Activated CD4-positive, alpha-beta T cell treated with anti-CD3 and anti-CD28 coated beads, Interleukin-2, amount 10 ng/mL, durations not matched to agents 24 days and 14 days (primary cell): ENCODE data around the gene HTR1D. TPM values are rescaled to one million over a fixed set of nuclear protein-coding genes. Genes with fewer than 3 reads are reported as not detected.
"Not testable (repeated sequence)": the region's sequence is repeated elsewhere in the genome, so short reads cannot be mapped to it uniquely, and the experiment has no call there.

ENCODE experiments used
- DNase-seq: peaks from one replicate; pipeline ENCODE4 v3.0.0; 2022
- H3K27ac Mint-ChIP-seq: one replicate; pipeline ENCODE4 v1.8.0; 2022; ENCODE audit warnings: mild to moderate bottlenecking, mixed read lengths
- H3K27me3 Mint-ChIP-seq: one replicate; pipeline ENCODE4 v1.8.0; 2022; ENCODE audit warnings: mixed read lengths
- H3K36me3 Mint-ChIP-seq: one replicate; pipeline ENCODE4 v1.8.0; 2022; ENCODE audit warnings: low read depth, mild to moderate bottlenecking, mixed read lengths
- H3K4me1 Mint-ChIP-seq: one replicate; pipeline ENCODE4 v1.8.0; 2021; ENCODE audit warnings: mixed read lengths
- H3K4me3 Mint-ChIP-seq: one replicate; pipeline ENCODE4 v1.8.0; 2022; ENCODE audit warnings: mild to moderate bottlenecking, moderate library complexity, mixed read lengths
- H3K9me3 Mint-ChIP-seq: one replicate; pipeline ENCODE4 v1.8.0; 2021; ENCODE audit warnings: mixed read lengths
- intact Hi-C: fragments of 100-400 bp; cut with micrococcal nuclease; formaldehyde crosslinking; loops from one replicate; pipeline ENCODE4 v1.15.1; 2023
- total RNA-seq: library from RNA; stranded (reverse); gene quantifications from 2 replicates; pipeline ENCODE4 v1.2.3, GENCODE V29; 2022

Gene HTR1D, protein sequence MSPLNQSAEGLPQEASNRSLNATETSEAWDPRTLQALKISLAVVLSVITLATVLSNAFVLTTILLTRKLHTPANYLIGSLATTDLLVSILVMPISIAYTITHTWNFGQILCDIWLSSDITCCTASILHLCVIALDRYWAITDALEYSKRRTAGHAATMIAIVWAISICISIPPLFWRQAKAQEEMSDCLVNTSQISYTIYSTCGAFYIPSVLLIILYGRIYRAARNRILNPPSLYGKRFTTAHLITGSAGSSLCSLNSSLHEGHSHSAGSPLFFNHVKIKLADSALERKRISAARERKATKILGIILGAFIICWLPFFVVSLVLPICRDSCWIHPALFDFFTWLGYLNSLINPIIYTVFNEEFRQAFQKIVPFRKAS
- not detected in 2 replicates for total RNA-seq

DNA sequence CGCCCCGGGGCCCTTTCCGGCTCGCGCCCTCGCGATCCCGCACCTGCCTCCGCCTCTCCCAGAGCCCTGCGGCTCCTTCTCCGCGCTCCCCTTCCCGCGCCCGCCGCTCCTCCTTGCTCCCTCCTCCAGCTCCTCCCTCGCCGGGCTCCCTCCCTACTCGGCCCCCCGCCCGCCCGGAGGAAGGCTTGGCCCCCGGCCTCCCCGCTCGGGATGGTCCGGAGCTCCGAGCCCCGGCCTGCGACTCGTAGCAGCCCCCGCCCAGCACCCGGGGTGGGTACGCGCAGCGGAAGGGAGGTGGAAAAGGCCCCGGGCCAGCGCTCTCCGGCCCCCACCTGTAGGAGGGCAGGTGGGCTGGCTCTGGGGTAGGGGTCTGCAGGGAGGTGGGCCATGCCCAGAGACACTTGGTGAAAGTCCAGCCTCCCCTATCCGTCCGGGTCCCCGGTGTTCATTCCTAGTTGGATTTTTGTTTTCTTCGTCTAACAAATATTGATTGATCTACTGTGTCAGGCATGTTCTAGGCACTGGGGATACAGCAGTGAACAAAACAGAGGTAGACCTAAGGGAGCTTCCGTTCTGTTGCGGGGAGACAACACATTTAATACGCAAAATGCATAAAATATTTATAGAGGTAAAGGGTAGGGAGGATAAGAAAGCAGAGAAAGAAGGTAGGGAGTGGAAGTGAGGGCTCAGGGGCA is at the start of gene HTR1D:
HTR1D (minus strand) TSS at position 82 of the 695 bp plus-strand sequence. CDS start 23,283 bp downstream, outside the sequence.
- intact Hi-C loops: loop anchor here (5.0 to 10.0 kb wide), 2 partner anchors 57 to 185 kb away; no protein-coding TSS in a partner anchor
- H3K27me3 Mint-ChIP-seq: peaks cover 71% of the 10 kb centered on the region

DNA sequence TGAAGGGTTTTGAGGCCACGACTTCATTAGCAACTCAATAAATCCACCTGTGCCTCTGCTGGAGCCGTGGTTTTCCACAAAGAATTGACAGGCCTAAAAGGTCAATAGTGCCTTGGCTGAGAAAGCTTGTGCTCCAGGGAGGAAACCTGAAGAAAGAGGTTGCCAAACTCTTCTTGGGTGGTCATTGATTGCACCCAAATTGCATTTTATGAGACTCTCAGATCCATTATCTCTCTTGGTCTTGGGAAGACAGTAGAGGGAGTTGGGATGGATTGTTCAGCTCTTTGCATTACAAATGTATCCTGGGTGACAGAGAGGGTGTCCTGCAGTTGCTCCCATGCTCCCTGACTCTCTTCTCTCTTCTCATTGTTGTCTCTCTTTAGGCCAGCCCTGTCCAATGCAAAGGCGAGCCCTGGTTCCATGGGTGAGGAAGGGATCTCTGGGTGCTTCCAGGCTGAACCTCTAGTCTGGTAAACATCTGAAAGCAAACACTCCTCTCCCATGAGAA is 46.1 kb upstream of the HTR1D start:
- Mint-ChIP-seq H3K27me3 (peaks cover 4% of the 10 kb centered on the region), H3K9me3 (no peaks in the 10 kb centered on the region), H3K4me1 (no peaks in the 10 kb centered on the region), H3K36me3 (no peaks in the 10 kb centered on the region), H3K4me3 (no peak overlapping the region), H3K27ac (no peak overlapping the region)
- DNase-seq: no peak
- intact Hi-C loops: no loop called here

More for the DNA sequence above, at the start of gene HTR1D:
- Mint-ChIP-seq H3K36me3 (no peaks in the 10 kb centered on the region), H3K27ac (no peak within 1 kb of the TSS), H3K4me1 (peaks cover 4% of the 10 kb centered on the region), H3K4me3 (peak within 1 kb of the TSS; percentile 27), H3K9me3 (no peaks in the 10 kb centered on the region)
- no peak for DNase-seq

DNA sequence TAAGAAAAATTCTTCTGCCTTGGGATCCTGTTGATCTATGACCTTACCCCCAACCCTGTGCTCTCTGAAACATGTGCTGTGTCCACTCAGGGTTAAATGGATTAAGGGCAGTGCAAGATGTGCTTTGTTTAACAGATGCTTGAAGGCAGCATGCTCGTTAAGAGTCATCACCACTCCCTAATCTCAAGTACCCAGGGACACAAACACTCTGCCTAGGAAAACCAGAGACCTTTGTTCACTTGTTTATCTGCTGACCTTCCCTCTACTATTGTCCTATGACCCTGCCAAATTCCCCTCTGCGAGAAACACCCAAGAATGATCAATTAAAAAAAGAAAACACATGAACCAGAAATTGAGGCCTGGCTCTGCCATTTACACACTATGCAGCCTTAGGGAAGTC is 40.8 kb upstream of the HTR1D start:
- intact Hi-C loops: not testable (repeated sequence)

DNA sequence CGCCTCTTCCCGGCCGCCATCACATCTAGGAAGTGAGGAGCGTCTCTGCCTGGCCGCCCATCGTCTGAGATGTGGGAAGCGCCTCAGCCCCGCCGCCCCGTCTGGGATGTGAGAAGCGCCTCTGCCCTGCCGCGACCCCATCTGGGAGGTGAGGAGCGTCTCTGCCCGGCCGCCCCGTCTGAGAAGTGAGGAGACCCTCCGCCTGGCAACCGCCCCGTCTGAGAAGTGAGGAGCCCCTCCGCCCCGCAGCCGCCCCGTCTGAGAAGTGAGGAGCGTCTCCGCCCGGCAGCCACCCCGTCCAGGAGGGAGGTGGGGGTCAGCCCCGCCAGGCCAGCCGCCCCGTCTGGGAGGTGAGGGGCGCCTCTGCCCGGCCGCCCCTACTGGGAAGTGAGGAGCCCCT is 40.1 kb upstream of the HTR1D start:
- H3K36me3 Mint-ChIP-seq, DNase-seq, H3K4me3 Mint-ChIP-seq, H3K27me3 Mint-ChIP-seq, H3K4me1 Mint-ChIP-seq, H3K27ac Mint-ChIP-seq, H3K9me3 Mint-ChIP-seq, intact Hi-C loops: not testable (repeated sequence)

More for the DNA sequence above, 40.8 kb upstream of the HTR1D start:
- not testable (repeated sequence) for H3K27me3 Mint-ChIP-seq, H3K36me3 Mint-ChIP-seq, H3K27ac Mint-ChIP-seq, H3K9me3 Mint-ChIP-seq, DNase-seq, H3K4me1 Mint-ChIP-seq, H3K4me3 Mint-ChIP-seq

DNA sequence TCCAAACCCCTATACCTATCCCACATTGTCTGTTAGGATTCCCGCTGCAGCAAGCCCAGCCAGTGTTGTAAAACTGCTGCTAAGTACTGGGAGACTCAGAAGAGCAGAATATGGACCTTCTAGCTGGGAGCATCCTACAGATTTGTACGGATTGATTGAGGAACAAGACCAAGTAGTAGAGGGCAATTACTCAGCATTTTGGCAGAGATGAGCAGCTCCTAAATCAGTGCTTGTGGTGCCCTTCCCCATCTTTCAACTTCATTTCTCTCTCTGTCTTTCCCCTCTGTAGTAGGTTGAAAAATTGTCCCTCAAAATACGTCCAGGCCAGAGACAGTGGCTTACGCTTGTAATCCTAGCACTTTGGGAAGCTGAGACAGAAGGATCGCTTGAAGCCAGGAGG is 37.3 kb upstream of the HTR1D start:
- no peaks in the 10 kb centered on the region for H3K4me1 Mint-ChIP-seq
- H3K27ac Mint-ChIP-seq: no peak overlapping the region
- peaks cover 7% of the 10 kb centered on the region for H3K27me3 Mint-ChIP-seq
- no peaks in the 10 kb centered on the region for H3K9me3 Mint-ChIP-seq
- DNase-seq: no peak
- no peaks in the 10 kb centered on the region for H3K36me3 Mint-ChIP-seq
- H3K4me3 Mint-ChIP-seq: no peak overlapping the region
- intact Hi-C loops: no loop called here

DNA sequence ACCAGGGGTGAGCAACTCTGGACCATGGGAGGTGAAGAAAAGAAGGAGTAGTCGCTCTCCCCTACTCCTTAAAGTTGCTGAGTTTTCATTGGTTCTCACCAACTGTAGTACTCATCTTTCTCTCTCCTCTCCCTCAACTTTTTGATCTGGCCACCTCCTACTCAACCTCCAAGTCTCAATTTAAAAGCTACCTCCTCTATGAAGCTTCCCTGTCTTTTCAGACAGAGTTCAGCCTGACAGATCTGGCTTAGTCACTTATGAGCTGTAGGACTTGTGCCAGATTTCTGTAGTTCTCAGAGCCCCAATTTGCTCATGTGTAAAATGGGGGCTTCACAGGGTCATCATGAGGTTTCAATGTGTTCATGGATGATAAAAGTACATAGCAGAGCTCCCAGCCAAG is 34.5 kb upstream of the HTR1D start:
- Mint-ChIP-seq H3K9me3 (no peaks in the 10 kb centered on the region), H3K27me3 (peaks cover 8% of the 10 kb centered on the region)
- intact Hi-C loops: no loop called here

DNA sequence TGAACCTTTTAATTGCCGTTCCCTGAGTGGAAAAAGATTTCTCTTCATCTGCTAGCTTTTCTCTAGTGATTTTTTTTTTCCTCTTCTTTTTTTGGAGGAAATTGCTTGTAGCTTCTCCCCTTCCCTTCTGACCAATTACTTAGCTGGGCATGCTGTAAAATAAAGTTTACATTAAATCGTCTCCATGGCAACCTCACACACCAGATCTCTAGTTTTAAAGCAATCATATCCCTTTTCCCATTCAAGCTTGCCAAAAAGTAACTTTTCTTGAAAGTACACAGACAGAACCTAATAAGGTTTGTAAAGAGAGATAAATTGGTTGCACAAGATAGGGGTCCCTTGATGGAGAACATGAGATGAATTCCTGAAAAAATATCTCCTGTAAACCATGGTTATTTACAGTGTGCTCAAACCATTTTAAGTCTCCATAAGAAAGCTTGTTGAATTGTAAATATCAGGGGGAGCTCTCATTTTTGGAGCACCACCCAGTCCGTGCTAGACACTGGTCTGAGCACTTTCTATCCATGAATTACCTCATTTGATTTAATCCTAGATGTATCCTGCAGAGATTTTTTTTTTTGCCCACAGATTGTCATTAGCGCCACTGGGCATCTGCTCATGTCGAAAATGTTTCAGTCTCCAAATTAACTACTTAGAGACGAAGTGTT is 32.6 kb upstream of the HTR1D start:
- H3K27me3 Mint-ChIP-seq: peaks cover 8% of the 10 kb centered on the region
- no peak overlapping the region for H3K4me3 Mint-ChIP-seq
- H3K27ac Mint-ChIP-seq: no peak overlapping the region
- no peaks in the 10 kb centered on the region for H3K4me1 Mint-ChIP-seq
- intact Hi-C loops: no loop called here
- H3K9me3 Mint-ChIP-seq: no peaks in the 10 kb centered on the region
- H3K36me3 Mint-ChIP-seq: no peaks in the 10 kb centered on the region
- no peak for DNase-seq

More for the DNA sequence above, 34.5 kb upstream of the HTR1D start:
- Mint-ChIP-seq H3K4me3 (no peak overlapping the region), H3K36me3 (no peaks in the 10 kb centered on the region), H3K27ac (no peak overlapping the region), H3K4me1 (no peaks in the 10 kb centered on the region)
- DNase-seq: no peak

DNA sequence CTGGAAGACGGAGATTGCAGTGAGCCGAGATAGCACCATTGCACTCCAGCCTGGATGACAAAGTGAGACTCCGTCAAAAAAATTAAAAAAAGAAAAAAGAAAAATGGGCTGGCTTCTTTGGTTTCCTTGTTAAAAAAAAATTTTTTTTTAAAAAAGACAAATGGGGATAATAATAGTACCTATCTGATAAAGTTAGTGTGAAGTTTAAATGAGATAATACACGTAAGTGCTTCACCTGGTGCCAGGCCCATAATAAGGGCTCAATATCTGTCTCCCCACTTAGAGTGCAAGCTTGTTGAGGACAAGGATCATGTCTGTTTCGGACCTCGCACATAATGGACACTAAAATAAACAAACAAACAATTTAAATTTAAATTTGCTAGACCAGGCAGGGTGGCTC is 30.0 kb upstream of the HTR1D start:
- no peak for DNase-seq
- Mint-ChIP-seq H3K4me1 (no peaks in the 10 kb centered on the region), H3K9me3 (no peaks in the 10 kb centered on the region), H3K27me3 (peaks cover 8% of the 10 kb centered on the region), H3K4me3 (no peak overlapping the region), H3K27ac (no peak overlapping the region), H3K36me3 (no peaks in the 10 kb centered on the region)
- intact Hi-C loops: no loop called here

DNA sequence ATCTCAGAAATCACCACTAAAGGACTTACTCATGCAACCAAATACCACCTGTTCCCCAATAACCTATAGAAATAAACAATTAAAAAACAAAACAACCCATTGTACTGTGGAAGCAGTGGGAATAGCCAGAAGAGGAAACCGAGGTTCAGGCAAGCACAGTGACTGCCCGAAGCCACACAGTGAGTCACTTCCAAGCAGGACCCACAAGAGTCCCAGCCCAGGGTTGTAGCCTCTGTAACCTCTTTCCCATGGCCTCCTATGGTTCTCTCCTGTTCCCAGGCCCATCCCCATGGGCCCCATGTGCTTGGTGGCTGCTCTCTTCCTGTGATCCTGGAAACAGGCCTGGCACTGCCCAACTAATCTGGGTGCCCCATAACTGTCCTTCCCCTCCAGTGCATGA is 29.0 kb upstream of the HTR1D start:
- H3K27me3 Mint-ChIP-seq: peaks cover 8% of the 10 kb centered on the region
- no peaks in the 10 kb centered on the region for H3K4me1 Mint-ChIP-seq
- no peaks in the 10 kb centered on the region for H3K36me3 Mint-ChIP-seq
- intact Hi-C loops: no loop called here
- no peak overlapping the region for H3K27ac Mint-ChIP-seq
- no peak for DNase-seq
- no peaks in the 10 kb centered on the region for H3K9me3 Mint-ChIP-seq
- H3K4me3 Mint-ChIP-seq: no peak overlapping the region

DNA sequence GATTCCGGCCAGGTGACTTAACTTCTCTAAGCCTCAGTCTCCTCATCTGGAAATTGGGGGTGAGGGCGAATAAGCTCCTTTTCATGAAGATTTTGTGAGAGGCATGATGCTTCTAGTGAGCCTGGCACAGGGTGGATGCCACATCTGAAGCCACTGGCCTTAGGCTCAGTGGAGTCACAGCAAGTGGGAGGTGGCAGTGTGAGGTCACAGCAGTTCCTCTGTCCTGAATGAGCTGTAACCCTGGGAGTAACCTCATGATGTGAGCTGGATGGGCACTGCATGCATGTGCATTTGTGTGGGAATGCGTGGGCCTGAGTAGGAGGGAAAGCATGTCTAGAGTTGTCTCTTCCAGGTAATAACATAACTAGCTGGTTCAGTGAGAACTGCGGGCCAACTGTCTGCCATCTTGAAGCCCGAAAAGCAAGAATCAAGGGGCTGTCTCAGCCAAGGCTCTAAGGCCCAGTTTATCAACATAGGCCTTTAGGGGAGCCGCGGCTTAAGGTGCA is 27.0 kb upstream of the HTR1D start:
- DNase-seq: no peak
- H3K4me1 Mint-ChIP-seq: no peaks in the 10 kb centered on the region
- H3K27ac Mint-ChIP-seq: no peak overlapping the region
- no peak overlapping the region for H3K4me3 Mint-ChIP-seq
- no peaks in the 10 kb centered on the region for H3K36me3 Mint-ChIP-seq
- no peaks in the 10 kb centered on the region for H3K27me3 Mint-ChIP-seq
- H3K9me3 Mint-ChIP-seq: no peaks in the 10 kb centered on the region
- intact Hi-C loops: no loop called here

DNA sequence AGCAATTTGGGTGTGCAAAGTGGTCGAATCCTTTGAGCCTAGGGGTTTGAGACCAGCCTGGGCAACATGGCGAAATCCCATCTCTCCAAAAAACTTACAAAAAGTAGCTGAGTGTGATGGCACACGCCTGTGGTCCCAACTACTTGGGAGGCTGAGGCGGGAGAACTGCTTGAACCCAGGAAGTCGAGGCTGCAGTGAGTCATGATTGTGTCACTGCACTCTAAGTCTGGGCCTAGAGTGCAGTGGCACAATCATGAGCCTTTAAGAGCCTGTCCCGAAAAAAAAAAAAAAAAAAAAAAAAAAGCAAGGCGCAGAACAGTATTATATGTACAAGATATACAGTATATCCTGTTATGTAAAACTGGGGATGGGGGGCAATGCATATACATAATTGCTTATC is 25.1 kb upstream of the HTR1D start:
- no peak for DNase-seq
- H3K4me3 Mint-ChIP-seq: no peak overlapping the region
- intact Hi-C loops: no loop called here
- H3K36me3 Mint-ChIP-seq: no peaks in the 10 kb centered on the region
- H3K4me1 Mint-ChIP-seq: no peaks in the 10 kb centered on the region
- H3K9me3 Mint-ChIP-seq: no peaks in the 10 kb centered on the region
- H3K27ac Mint-ChIP-seq: no peak overlapping the region
- H3K27me3 Mint-ChIP-seq: peaks cover 3% of the 10 kb centered on the region

DNA sequence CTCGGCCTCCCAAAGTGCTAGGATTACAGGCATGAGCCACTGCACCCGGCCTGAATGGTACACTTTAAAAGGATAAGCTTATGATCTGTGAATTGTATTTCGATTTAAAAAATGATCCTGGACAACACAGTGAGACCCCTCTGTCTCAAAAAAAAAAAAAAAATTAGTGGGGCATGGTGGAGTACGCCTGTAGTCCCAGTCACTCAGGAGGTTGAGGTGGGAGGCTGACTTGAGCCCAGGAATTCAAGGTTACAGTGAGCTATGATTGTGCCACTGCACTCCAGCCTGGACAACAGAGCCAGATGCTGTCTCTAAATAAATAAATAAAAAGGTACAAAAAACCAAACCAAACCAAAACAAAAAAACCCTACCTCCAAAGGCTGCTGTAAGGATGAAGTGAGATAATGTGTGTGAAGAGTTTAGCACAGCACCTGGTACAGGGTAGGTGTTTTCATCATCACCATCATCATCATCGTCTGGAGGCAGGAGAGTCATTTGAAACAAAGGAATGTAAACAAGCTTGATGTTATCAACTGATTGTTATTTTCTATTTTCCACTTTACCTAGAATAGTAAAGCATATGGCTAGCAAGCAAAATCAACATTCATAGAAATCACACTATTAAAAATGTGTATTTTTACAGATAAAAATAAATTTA is 22.5 kb upstream of the HTR1D start:
- no peak for DNase-seq
- no peaks in the 10 kb centered on the region for H3K9me3 Mint-ChIP-seq
- no peaks in the 10 kb centered on the region for H3K4me1 Mint-ChIP-seq
- H3K36me3 Mint-ChIP-seq: no peaks in the 10 kb centered on the region
- no peak overlapping the region for H3K4me3 Mint-ChIP-seq
- H3K27me3 Mint-ChIP-seq: peaks cover 3% of the 10 kb centered on the region
- no peak overlapping the region for H3K27ac Mint-ChIP-seq
- intact Hi-C loops: no loop called here

DNA sequence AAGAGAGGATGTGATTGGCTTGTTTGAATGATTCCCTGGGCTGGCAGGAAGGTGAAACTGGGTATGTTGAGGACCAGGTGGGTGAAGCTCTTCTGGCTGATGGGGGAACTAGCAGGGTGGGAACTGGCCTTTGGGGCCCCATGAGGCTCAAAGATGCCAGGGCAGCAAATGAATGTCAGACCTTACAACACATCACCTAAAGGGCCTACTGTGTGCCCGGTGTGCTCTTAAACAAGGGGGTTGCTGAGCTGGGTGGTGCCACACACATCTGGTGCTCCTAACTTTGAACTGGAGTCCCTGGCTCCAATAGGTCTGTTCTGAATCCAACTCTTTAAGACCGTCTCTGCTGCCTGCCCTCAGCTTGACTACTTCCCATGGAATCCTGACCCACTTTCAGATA is 21.3 kb upstream of the HTR1D start:
- Mint-ChIP-seq H3K9me3 (no peaks in the 10 kb centered on the region), H3K36me3 (no peaks in the 10 kb centered on the region), H3K4me3 (no peak overlapping the region), H3K27me3 (peaks cover 4% of the 10 kb centered on the region), H3K27ac (no peak overlapping the region), H3K4me1 (no peaks in the 10 kb centered on the region)
- intact Hi-C loops: no loop called here
- no peak for DNase-seq
